Glutamatergic neuron (in vitro differentiated cells): Measurements from ENCODE around the gene CPS1. TPM values are rescaled to one million over a fixed set of nuclear protein-coding genes. Genes with fewer than 3 reads are reported as not detected.

ENCODE experiments used
- DNase-seq: peaks from one replicate; pipeline ENCODE4 v3.0.0; 2022
- H3K27ac Mint-ChIP-seq: one replicate; pipeline ENCODE4 v1.8.0; 2020; ENCODE audit warnings: mild to moderate bottlenecking, mixed read lengths, inconsistent platforms; ENCODE audit not compliant: unreplicated experiment
- H3K27me3 Mint-ChIP-seq: one replicate; pipeline ENCODE4 v1.8.0; 2020; ENCODE audit warnings: mild to moderate bottlenecking, moderate library complexity, mixed read lengths, inconsistent platforms; ENCODE audit not compliant: unreplicated experiment
- H3K36me3 Mint-ChIP-seq: one replicate; pipeline ENCODE4 v1.8.0; 2020; ENCODE audit warnings: mild to moderate bottlenecking, mixed read lengths, inconsistent platforms; ENCODE audit not compliant: unreplicated experiment
- H3K4me1 Mint-ChIP-seq: one replicate; pipeline ENCODE4 v1.8.0; 2020; ENCODE audit warnings: mild to moderate bottlenecking, low read depth, mixed read lengths, inconsistent platforms; ENCODE audit not compliant: unreplicated experiment
- H3K4me3 Mint-ChIP-seq: one replicate; pipeline ENCODE4 v1.8.0; 2020; ENCODE audit warnings: mild to moderate bottlenecking, mixed read lengths, inconsistent platforms; ENCODE audit not compliant: unreplicated experiment
- H3K9me3 Mint-ChIP-seq: one replicate; pipeline ENCODE4 v1.8.0; 2020; ENCODE audit warnings: mild to moderate bottlenecking, moderate library complexity, mixed read lengths, inconsistent platforms; ENCODE audit not compliant: unreplicated experiment
- total RNA-seq: library from RNA; stranded (reverse); fragmentation: NEBNext Ultra II Directional; extraction: Animal tissue kit (Norgen Biotek cat#: 25700); gene quantifications from one replicate; pipeline ENCODE4 v1.2.1, GENCODE V29; 2021; ENCODE audit not compliant: unreplicated experiment
- TF ChIP-seq, protein P1 (sequence below): fragments of 200-600 bp; sonication (generic); IDR thresholded peaks from one replicate; pipeline ENCODE4 v1.5.0; 2021; ENCODE audit not compliant: partially characterized antibody, unreplicated experiment

CPS1 gene
- total RNA-seq, 1 donor from 2014 or later = 31.1 TPM

DNA sequence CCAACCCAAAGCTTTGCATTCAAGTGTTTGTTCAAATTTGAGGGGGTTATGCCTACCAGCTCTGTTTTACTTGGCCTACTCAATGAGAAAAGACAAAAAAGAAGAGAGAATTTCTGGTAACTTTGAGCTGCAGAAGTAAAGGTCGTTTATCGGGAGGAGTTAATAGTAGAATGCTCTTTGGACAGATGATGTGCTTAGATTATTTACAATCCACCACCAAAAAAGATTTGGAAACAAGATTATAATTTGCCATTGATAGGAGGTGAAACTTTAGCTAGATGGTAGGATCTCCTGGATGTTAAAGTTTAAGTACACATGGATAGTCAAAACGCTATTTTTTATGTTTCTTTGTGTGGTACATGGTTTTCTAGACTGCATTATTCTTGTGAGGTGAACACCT lies 24.9 kb upstream of the CPS1 start:
- TF ChIP-seq, protein P1, sequence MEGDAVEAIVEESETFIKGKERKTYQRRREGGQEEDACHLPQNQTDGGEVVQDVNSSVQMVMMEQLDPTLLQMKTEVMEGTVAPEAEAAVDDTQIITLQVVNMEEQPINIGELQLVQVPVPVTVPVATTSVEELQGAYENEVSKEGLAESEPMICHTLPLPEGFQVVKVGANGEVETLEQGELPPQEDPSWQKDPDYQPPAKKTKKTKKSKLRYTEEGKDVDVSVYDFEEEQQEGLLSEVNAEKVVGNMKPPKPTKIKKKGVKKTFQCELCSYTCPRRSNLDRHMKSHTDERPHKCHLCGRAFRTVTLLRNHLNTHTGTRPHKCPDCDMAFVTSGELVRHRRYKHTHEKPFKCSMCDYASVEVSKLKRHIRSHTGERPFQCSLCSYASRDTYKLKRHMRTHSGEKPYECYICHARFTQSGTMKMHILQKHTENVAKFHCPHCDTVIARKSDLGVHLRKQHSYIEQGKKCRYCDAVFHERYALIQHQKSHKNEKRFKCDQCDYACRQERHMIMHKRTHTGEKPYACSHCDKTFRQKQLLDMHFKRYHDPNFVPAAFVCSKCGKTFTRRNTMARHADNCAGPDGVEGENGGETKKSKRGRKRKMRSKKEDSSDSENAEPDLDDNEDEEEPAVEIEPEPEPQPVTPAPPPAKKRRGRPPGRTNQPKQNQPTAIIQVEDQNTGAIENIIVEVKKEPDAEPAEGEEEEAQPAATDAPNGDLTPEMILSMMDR = no peak
- Mint-ChIP-seq H3K9me3 (no peaks in the 10 kb centered on the region), H3K27ac (no peak overlapping the region), H3K4me1 (peaks cover 2% of the 10 kb centered on the region), H3K36me3 (no peaks in the 10 kb centered on the region), H3K27me3 (peaks cover 2% of the 10 kb centered on the region), H3K4me3 (no peak overlapping the region)
- DNase-seq = no peak

GRCh38 chr2:210533389-210533788 lies 23.0 kb upstream of the CPS1 start:
- TF ChIP-seq, protein P1 = no peak
- Mint-ChIP-seq H3K27me3 (peaks cover 2% of the 10 kb centered on the region), H3K4me1 (peaks cover 2% of the 10 kb centered on the region), H3K36me3 (no peaks in the 10 kb centered on the region), H3K4me3 (no peak overlapping the region), H3K27ac (no peak overlapping the region), H3K9me3 (no peaks in the 10 kb centered on the region)
- no peak for DNase-seq

DNA sequence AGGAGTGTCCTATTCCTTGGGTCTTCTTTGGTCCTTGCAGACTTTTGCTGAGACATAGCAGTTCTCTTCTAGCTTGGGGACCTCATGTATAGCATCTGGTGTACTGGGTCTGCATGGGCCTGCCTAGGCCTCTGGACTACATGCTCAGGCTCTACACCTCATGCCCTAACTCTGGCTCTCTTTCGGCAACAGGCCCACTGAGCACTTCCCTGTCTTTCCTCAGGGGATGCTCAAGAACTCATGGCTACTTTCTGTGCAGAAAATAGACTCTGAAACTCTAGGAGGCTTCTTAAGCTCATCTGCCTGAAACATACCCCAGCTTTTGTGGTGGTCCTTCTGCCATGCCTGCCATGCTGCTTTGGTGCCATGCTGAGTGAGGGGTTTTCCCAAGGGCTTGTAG lies 21.5 kb upstream of the CPS1 start:
- Mint-ChIP-seq H3K36me3 (no peaks in the 10 kb centered on the region), H3K27me3 (peaks cover 5% of the 10 kb centered on the region), H3K27ac (no peak overlapping the region), H3K4me3 (no peak overlapping the region), H3K9me3 (peaks cover 3% of the 10 kb centered on the region), H3K4me1 (peaks cover 8% of the 10 kb centered on the region)
- TF ChIP-seq, protein P1 = no peak
- DNase-seq = no peak

GRCh38 chr2:210536973-210537650 lies 19.3 kb upstream of the CPS1 start:
- TF ChIP-seq, protein P1 = no peak
- no peaks in the 10 kb centered on the region for H3K36me3 Mint-ChIP-seq
- no peak overlapping the region for H3K4me3 Mint-ChIP-seq
- H3K4me1 Mint-ChIP-seq = peaks cover 20% of the 10 kb centered on the region
- DNase-seq = no peak
- no peak overlapping the region for H3K27ac Mint-ChIP-seq
- H3K9me3 Mint-ChIP-seq = peaks cover 5% of the 10 kb centered on the region
- H3K27me3 Mint-ChIP-seq = peaks cover 5% of the 10 kb centered on the region

GRCh38 chr2:210539035-210539434 lies 17.4 kb upstream of the CPS1 start:
- Mint-ChIP-seq H3K36me3 (no peaks in the 10 kb centered on the region), H3K9me3 (peaks cover 5% of the 10 kb centered on the region), H3K27me3 (peaks cover 5% of the 10 kb centered on the region), H3K4me1 (peaks cover 24% of the 10 kb centered on the region), H3K27ac (no peak overlapping the region), H3K4me3 (no peak overlapping the region)
- TF ChIP-seq, protein P1 = no peak
- no peak for DNase-seq
